K562 (cell line): ENCODE measurements around the gene VSTM5. TPM values are rescaled to one million over a fixed set of nuclear protein-coding genes. Genes with fewer than 3 reads are reported as not detected.

Experiments
- BACH1 ChIP-seq: fragments of 200-800 bp; sonication (Bioruptor generic); IDR thresholded peaks from 2 replicates; pipeline ENCODE4 v1.6.1; 2016; ENCODE audit warnings: missing genetic modification characterization, missing compliant biosample characterization
- CC2D1A ChIP-seq: fragments of 450-650 bp; IDR thresholded peaks from 2 replicates; pipeline ENCODE4 v1.6.1; 2017; ENCODE audit warnings: mild to moderate bottlenecking
- GATAD2A ChIP-seq: fragments of 450-650 bp; IDR thresholded peaks from 2 replicates; pipeline ENCODE4 v1.6.1; 2017
- HNRNPH1 ChIP-seq: fragments of 200-400 bp; formaldehyde crosslinking; optimal IDR thresholded peaks from 2 replicates; pipeline ENCODE3; 2017; ENCODE audit warnings: low read depth, mild to moderate bottlenecking, low read length, moderate library complexity
- KDM4B ChIP-seq, 2 experiments: fragments of 450-650 bp in 1 of 2; sonication (generic) in 1 of 2; IDR thresholded peaks; 2 replicates each; pipeline ENCODE4 v1.6.1; 2016 to 2017; ENCODE audit warnings: borderline replicate concordance in 2 of 2, antibody characterized with exemption in 1 of 2, low read depth in 1 of 2, mild to moderate bottlenecking in 1 of 2
- SIRT6 ChIP-seq: IDR thresholded peaks from one replicate; pipeline ENCODE4 v1.6.1; 2012; ENCODE audit warnings: low read depth, mild to moderate bottlenecking, control low read depth, inconsistent platforms, low read length, moderate library complexity
- SMAD1 ChIP-seq: fragments of 150-350 bp; IDR thresholded peaks from 2 replicates; pipeline ENCODE4 v1.6.1; 2014; ENCODE audit warnings: low read length, low read depth; ENCODE audit not compliant: partially characterized antibody
- ZBTB17 ChIP-seq: fragments of 450-650 bp; formaldehyde crosslinking; IDR thresholded peaks from 2 replicates; pipeline ENCODE4 v1.4.0; 2020; ENCODE audit warnings: mild to moderate bottlenecking
- ZNF23 ChIP-seq: fragments of 250-450 bp; sonication (Bioruptor Pico); IDR thresholded peaks from 2 replicates; pipeline ENCODE4 v1.4.0; 2020; ENCODE audit warnings: mild to moderate bottlenecking
- ZNF57 ChIP-seq: fragments of 450-650 bp; formaldehyde crosslinking; IDR thresholded peaks from 2 replicates; pipeline ENCODE4 v1.4.0; 2020; ENCODE audit warnings: mild to moderate bottlenecking, moderate library complexity
- polyA plus RNA-seq, 8 experiments: library from polyadenylated mRNA; depleted of rRNA in 4 of 8; stranded (reverse) in 5 of 8; unstranded in 3 of 8; fragments of >200 nt; fragmentation: Nextera tagmentation in 2 of 8; fragmentation: Illumina TruSeq in 1 of 8; extraction: Ambion mirVana in 2 of 8; extraction: Trizol in 1 of 8; gene quantifications; 2 replicates each; pipeline versions ENCODE4 v1.2.1 to v1.2.3, GENCODE V29; 2011 to 2014; ENCODE audit warnings: inconsistent platforms in 1 of 8, missing spikeins in 1 of 8
- total RNA-seq, 7 experiments: library from RNA; depleted of rRNA in 6 of 7; stranded (reverse); fragments of >200 nt in 6 of 7; fragmentation: Illumina TruSeq in 2 of 7; extraction: Trizol in 2 of 7; gene quantifications; 2 replicates each; pipeline versions ENCODE4 v1.2.1 to v1.2.3, GENCODE V29; 2011 to 2021; ENCODE audit warnings: low replicate concordance in 1 of 7
- TF ChIP-seq, protein P1 (sequence below): IDR thresholded peaks from 2 replicates; pipeline ENCODE4 v1.6.1; 2011; ENCODE audit warnings: borderline replicate concordance, low read depth, mild to moderate bottlenecking, moderate library complexity, low read length; ENCODE audit not compliant: insufficient read depth, poor library complexity, severe bottlenecking
- TF ChIP-seq, protein P2 (sequence below): fragments of 250-450 bp; sonication (Bioruptor Pico); IDR thresholded peaks from 2 replicates; pipeline ENCODE4 v1.4.0; 2020
- TF ChIP-seq, protein P3 (sequence below): fragments of 250-450 bp; sonication (Bioruptor Pico); IDR thresholded peaks from 2 replicates; pipeline ENCODE4 v1.5.0; 2021
- TF ChIP-seq, protein P4 (sequence below): fragments of 450-650 bp; IDR thresholded peaks from 2 replicates; pipeline ENCODE4 v1.6.1; 2016; ENCODE audit warnings: low read depth, mild to moderate bottlenecking, moderate library complexity

The VSTM5 gene
- total and polyA plus RNA-seq, 9 of the 15 experiments (the other 6 are each of a cell fraction or from before 2014, with no cell fraction given) = 0.01 TPM; not detected in 8

DNA sequence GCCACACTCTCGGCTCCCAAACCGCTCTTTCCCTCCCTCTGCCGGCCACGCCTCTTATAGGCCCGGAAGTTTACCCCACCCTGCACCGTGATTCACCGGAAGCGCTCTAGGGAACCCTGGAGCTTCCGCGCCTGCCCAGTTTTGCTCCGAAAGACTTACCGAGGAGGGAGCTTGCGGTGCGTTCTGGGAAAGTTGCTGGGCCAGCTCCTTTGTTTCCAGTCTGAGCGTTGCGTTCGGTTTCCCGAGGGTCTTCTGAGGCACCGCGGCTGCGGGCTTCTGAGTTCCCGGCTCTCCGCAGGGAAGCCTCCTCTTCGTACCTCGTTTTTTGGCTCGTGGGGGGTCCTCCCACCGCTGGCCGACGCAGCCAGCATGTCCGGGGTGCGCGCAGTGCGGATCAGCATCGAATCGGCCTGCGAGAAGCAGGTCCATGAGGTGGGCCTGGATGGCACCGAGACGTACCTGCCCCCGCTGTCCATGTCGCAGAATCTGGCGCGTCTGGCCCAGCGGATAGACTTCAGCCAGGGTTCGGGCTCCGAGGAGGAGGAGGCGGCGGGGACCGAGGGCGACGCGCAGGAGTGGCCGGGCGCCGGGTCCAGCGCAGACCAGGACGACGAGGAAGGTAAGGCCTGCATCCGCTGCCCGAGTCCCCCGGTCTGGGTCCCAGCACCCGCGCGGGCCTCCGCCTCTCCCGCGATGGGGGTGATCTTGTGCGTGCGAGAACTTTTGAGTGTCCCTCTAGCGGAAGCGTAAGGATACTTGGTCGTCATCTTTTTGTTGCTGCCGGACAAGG, 66.1 kb downstream of the VSTM5 start, which contains the start of gene MED17 (continued):
- TF ChIP-seq, protein P1, sequence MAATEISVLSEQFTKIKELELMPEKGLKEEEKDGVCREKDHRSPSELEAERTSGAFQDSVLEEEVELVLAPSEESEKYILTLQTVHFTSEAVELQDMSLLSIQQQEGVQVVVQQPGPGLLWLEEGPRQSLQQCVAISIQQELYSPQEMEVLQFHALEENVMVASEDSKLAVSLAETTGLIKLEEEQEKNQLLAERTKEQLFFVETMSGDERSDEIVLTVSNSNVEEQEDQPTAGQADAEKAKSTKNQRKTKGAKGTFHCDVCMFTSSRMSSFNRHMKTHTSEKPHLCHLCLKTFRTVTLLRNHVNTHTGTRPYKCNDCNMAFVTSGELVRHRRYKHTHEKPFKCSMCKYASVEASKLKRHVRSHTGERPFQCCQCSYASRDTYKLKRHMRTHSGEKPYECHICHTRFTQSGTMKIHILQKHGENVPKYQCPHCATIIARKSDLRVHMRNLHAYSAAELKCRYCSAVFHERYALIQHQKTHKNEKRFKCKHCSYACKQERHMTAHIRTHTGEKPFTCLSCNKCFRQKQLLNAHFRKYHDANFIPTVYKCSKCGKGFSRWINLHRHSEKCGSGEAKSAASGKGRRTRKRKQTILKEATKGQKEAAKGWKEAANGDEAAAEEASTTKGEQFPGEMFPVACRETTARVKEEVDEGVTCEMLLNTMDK = peak; percentile 89
- no peak for TF ChIP-seq ZNF23
- TF ChIP-seq, protein P2, sequence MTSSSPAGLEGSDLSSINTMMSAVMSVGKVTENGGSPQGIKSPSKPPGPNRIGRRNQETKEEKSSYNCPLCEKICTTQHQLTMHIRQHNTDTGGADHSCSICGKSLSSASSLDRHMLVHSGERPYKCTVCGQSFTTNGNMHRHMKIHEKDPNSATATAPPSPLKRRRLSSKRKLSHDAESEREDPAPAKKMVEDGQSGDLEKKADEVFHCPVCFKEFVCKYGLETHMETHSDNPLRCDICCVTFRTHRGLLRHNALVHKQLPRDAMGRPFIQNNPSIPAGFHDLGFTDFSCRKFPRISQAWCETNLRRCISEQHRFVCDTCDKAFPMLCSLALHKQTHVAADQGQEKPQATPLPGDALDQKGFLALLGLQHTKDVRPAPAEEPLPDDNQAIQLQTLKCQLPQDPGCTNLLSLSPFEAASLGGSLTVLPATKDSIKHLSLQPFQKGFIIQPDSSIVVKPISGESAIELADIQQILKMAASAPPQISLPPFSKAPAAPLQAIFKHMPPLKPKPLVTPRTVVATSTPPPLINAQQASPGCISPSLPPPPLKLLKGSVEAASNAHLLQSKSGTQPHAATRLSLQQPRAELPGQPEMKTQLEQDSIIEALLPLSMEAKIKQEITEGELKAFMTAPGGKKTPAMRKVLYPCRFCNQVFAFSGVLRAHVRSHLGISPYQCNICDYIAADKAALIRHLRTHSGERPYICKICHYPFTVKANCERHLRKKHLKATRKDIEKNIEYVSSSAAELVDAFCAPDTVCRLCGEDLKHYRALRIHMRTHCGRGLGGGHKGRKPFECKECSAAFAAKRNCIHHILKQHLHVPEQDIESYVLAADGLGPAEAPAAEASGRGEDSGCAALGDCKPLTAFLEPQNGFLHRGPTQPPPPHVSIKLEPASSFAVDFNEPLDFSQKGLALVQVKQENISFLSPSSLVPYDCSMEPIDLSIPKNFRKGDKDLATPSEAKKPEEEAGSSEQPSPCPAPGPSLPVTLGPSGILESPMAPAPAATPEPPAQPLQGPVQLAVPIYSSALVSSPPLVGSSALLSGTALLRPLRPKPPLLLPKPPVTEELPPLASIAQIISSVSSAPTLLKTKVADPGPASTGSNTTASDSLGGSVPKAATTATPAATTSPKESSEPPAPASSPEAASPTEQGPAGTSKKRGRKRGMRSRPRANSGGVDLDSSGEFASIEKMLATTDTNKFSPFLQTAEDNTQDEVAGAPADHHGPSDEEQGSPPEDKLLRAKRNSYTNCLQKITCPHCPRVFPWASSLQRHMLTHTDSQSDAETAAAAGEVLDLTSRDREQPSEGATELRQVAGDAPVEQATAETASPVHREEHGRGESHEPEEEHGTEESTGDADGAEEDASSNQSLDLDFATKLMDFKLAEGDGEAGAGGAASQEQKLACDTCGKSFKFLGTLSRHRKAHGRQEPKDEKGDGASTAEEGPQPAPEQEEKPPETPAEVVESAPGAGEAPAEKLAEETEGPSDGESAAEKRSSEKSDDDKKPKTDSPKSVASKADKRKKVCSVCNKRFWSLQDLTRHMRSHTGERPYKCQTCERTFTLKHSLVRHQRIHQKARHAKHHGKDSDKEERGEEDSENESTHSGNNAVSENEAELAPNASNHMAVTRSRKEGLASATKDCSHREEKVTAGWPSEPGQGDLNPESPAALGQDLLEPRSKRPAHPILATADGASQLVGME (CRISPR knock-in tag) = peak; percentile 56; the same call in 1 of the 2 replicates
- no peak for TF ChIP-seq HNRNPH1
- peak; percentile 60 for TF ChIP-seq SMAD1
- no peak for TF ChIP-seq CC2D1A
- TF ChIP-seq KDM4B (IDR thresholded peaks at IDR 0.05; ENCODE audit: borderline replicate concordance in 2 of 2, low read depth in 1 of 2) = no peak; a peak in 1 of 4 replicates
- no peak for TF ChIP-seq GATAD2A
- TF ChIP-seq, protein P3, sequence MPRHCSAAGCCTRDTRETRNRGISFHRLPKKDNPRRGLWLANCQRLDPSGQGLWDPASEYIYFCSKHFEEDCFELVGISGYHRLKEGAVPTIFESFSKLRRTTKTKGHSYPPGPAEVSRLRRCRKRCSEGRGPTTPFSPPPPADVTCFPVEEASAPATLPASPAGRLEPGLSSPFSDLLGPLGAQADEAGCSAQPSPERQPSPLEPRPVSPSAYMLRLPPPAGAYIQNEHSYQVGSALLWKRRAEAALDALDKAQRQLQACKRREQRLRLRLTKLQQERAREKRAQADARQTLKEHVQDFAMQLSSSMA = no peak
- no peak for TF ChIP-seq SIRT6
- TF ChIP-seq, protein P4, sequence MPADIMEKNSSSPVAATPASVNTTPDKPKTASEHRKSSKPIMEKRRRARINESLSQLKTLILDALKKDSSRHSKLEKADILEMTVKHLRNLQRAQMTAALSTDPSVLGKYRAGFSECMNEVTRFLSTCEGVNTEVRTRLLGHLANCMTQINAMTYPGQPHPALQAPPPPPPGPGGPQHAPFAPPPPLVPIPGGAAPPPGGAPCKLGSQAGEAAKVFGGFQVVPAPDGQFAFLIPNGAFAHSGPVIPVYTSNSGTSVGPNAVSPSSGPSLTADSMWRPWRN = no peak
- TF ChIP-seq ZBTB17 (CRISPR knock-in tag) = peak; percentile 55; the same call in 1 of the 2 replicates
- no peak for TF ChIP-seq ZNF57 (CRISPR knock-in tag)
- TF ChIP-seq BACH1 = no peak
